ENCODE data around the gene RBM33.

DNA sequence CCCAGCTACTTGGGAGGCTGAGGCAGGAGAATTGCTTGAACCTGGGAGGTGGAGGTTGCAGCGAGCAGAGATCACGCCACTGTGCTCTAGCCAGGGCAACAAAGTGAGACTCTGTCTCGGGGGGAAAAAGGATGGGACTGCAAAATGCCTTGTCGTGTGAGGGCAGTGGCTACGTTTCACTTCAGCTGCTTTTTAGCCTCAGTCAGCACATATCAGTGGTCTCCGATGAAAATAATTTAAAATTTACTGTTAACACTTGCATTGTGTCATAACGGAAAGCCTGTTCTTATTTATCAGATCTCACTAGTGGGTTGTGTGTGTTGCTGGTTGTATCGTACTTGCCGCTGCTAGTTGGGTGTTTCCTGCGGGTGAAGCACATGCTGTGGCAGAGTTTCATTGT is 61.9 kb downstream of the RBM33 start:
- TF ChIP-seq, protein P1, sequence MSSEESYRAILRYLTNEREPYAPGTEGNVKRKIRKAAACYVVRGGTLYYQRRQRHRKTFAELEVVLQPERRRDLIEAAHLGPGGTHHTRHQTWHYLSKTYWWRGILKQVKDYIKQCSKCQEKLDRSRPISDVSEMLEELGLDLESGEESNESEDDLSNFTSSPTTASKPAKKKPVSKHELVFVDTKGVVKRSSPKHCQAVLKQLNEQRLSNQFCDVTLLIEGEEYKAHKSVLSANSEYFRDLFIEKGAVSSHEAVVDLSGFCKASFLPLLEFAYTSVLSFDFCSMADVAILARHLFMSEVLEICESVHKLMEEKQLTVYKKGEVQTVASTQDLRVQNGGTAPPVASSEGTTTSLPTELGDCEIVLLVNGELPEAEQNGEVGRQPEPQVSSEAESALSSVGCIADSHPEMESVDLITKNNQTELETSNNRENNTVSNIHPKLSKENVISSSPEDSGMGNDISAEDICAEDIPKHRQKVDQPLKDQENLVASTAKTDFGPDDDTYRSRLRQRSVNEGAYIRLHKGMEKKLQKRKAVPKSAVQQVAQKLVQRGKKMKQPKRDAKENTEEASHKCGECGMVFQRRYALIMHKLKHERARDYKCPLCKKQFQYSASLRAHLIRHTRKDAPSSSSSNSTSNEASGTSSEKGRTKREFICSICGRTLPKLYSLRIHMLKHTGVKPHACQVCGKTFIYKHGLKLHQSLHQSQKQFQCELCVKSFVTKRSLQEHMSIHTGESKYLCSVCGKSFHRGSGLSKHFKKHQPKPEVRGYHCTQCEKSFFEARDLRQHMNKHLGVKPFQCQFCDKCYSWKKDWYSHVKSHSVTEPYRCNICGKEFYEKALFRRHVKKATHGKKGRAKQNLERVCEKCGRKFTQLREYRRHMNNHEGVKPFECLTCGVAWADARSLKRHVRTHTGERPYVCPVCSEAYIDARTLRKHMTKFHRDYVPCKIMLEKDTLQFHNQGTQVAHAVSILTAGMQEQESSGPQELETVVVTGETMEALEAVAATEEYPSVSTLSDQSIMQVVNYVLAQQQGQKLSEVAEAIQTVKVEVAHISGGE (tag by site-specific recombination; conservative IDR thresholded peaks at IDR 0.05; ENCODE audit: low read depth), result no peak
- TF ChIP-seq MZF1 (tag by site-specific recombination; IDR thresholded peaks at IDR 0.05; ENCODE audit: borderline replicate concordance) (no peak), ZNF23 (tag by site-specific recombination; IDR thresholded peaks at IDR 0.05; ENCODE audit: borderline replicate concordance) (no peak), ZNF510 (tag by site-specific recombination; IDR thresholded peaks at IDR 0.05; ENCODE audit: insufficient replicate concordance) (no peak)
